Sigmoid colon (tissue), 7 donors: ENCODE data around the gene KIRREL3. TPM values are rescaled to one million over a fixed set of nuclear protein-coding genes. Genes with fewer than 3 reads are reported as not detected.

ENCODE experiments used
- DNase-seq: peaks from one replicate; pipeline ENCODE4 v3.0.0-alpha.2; 2019
- H3K27ac ChIP-seq, 4 donors: fragments of 200-600 bp; sonication (generic); one replicate each; pipeline ENCODE4 v1.5.1; 2016 to 2019; ENCODE audit warnings: mild to moderate bottlenecking in 1 of 4
- H3K27me3 ChIP-seq, 3 donors: fragments of 200-600 bp; sonication (generic); one replicate each; pipeline ENCODE4 v1.5.1; 2019; ENCODE audit warnings: mild to moderate bottlenecking in 1 of 3
- H3K36me3 ChIP-seq, 4 donors: fragments of 200-600 bp; sonication (generic); one replicate each; pipeline ENCODE4 v1.5.1; 2016 to 2019
- H3K4me1 ChIP-seq, 4 donors: fragments of 200-600 bp; sonication (generic); one replicate each; pipeline ENCODE4 v1.5.1; 2017 to 2019
- H3K4me3 ChIP-seq, 4 donors: fragments of 200-600 bp; sonication (generic); one replicate each; pipeline ENCODE4 v1.5.1; 2017 to 2019; ENCODE audit warnings: mild to moderate bottlenecking in 2 of 4, moderate library complexity in 1 of 4
- H3K9me3 ChIP-seq, 4 donors: fragments of 200-600 bp in 3 of 4; sonication (generic) in 3 of 4; one replicate each; pipeline versions ENCODE4 v1.5.1 to v1.6.1; 2013 to 2019
- CTCF ChIP-seq, 4 experiments: fragments of 450-650 bp in 3 of 4; fragments of 200-600 bp in 1 of 4; IDR thresholded peaks; one replicate each; pipeline ENCODE4 v1.5.1; 2016 to 2019; ENCODE audit warnings: antibody characterized with exemption in 4 of 4, mild to moderate bottlenecking in 3 of 4, moderate library complexity in 2 of 4
- EP300 ChIP-seq, 4 donors: sonication (generic); formaldehyde crosslinking; IDR thresholded peaks; one replicate each; pipeline ENCODE4 v1.6.1; 2017; ENCODE audit warnings: antibody characterized with exemption in 4 of 4
- POLR2A ChIP-seq, 2 donors: fragments of 450-650 bp; IDR thresholded peaks; one replicate each; pipeline ENCODE4 v1.6.1; 2016; ENCODE audit warnings: antibody characterized with exemption in 2 of 2, mild to moderate bottlenecking in 2 of 2, moderate library complexity in 2 of 2
- POLR2AphosphoS5 ChIP-seq, 4 donors: sonication (generic); formaldehyde crosslinking; IDR thresholded peaks; one replicate each; pipeline ENCODE4 v1.6.1; 2017; ENCODE audit warnings: antibody characterized with exemption in 4 of 4
- WGBS, 2 donors: extraction: QIAGEN DNeasy Blood & Tissue Kit; methylation state at CpG; one replicate each; pipeline ENCODE4 v1.1.7; 2013; 5-methylcytosine and 5-hydroxymethylcytosine counted together
- intact Hi-C: fragments of 100-400 bp; cut with DNase I; formaldehyde crosslinking; loops from one replicate; pipeline ENCODE4 v1.15.1; 2023
- polyA plus RNA-seq, 3 donors: library from polyadenylated mRNA; stranded (reverse); fragments of 200-250 nt; gene quantifications; one replicate each; pipeline ENCODE4 v1.2.3, GENCODE V29; 2013
- total RNA-seq, 4 donors: library from RNA; depleted of rRNA; stranded (reverse); fragments of >200 nt; gene quantifications; one replicate each; pipeline ENCODE4 v1.1.0, GENCODE V29; 2016
- donor health status: healthy with polysubstance abuse.
- donor health status: Bipolar disorder and iron deficiency.
- donor health status: healthy.

Gene KIRREL3
- total and polyA plus RNA-seq, 7 donors: under 0.01 to 3.3 (median 1.0) TPM

GRCh38 chr11:126606484-126606883 is 394.1 kb downstream of the KIRREL3 start:
- no peaks in the 10 kb centered on the region for H3K9me3 ChIP-seq
- TF ChIP-seq POLR2A (IDR thresholded peaks at IDR 0.05) (no peak), POLR2AphosphoS5 (IDR thresholded peaks at IDR 0.05) (no peak), CTCF (IDR thresholded peaks at IDR 0.05) (no peak), EP300 (IDR thresholded peaks at IDR 0.05) (no peak)
- DNase-seq: no peak
- peaks cover 0 to 34% (median 4%) of the 10 kb centered on the region in 3 donors for H3K27me3 ChIP-seq
- no peak overlapping the region for H3K27ac ChIP-seq
- WGBS, 2 donors: 45 to 61% methylated on average over 4 of the region's 4 CpGs
- no peak overlapping the region for H3K4me3 ChIP-seq
- H3K4me1 ChIP-seq: no peaks in the 10 kb centered on the region
- H3K36me3 ChIP-seq: no peaks in the 10 kb centered on the region
- intact Hi-C loops: loop anchor here (5.0 kb wide), 1 partner anchor 386 kb away; no protein-coding TSS in a partner anchor

DNA sequence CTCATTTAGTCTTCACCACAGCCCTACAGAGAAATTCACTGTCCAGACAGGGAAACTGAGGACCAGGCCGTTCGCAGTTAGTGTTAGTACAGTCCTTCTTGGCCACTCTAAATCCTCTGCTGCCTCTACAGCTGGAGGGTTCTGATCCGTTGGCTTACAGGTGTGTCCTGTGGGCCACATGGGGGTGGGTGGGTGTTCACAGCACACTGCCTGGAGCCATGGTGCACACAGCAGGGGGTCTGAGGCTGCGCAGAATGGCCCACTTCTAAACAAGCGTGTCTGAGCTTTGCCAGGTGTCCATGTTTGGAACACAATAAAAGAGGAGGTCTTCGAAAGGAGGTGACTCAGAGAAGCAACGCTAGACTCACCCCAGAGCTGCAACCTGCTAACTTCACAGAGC is 396.1 kb downstream of the KIRREL3 start:
- H3K27me3 ChIP-seq: peaks cover 0 to 34% (median 4%) of the 10 kb centered on the region in 3 donors
- no peak for DNase-seq
- intact Hi-C loops: no loop called here

GRCh38 chr11:126603486-126603885 is 397.1 kb downstream of the KIRREL3 start:
- WGBS, 2 donors: 67 to 70% methylated on average over 6 of the region's 6 CpGs
- H3K4me1 ChIP-seq: no peaks in the 10 kb centered on the region
- no peak for DNase-seq
- H3K27me3 ChIP-seq: peaks cover 0 to 34% (median 4%) of the 10 kb centered on the region in 3 donors
- TF ChIP-seq CTCF (IDR thresholded peaks at IDR 0.05) (no peak), EP300 (IDR thresholded peaks at IDR 0.05) (no peak), POLR2AphosphoS5 (IDR thresholded peaks at IDR 0.05) (no peak), POLR2A (IDR thresholded peaks at IDR 0.05) (no peak)
- no peak overlapping the region for H3K27ac ChIP-seq
- no peak overlapping the region for H3K4me3 ChIP-seq
- intact Hi-C loops: no loop called here
- no peaks in the 10 kb centered on the region for H3K9me3 ChIP-seq
- H3K36me3 ChIP-seq: no peaks in the 10 kb centered on the region

More for the DNA sequence above, 396.1 kb downstream of the KIRREL3 start:
- no peak overlapping the region for H3K4me3 ChIP-seq
- WGBS, 2 donors: 84 to 88% methylated on average over 7 of the region's 7 CpGs
- H3K27ac ChIP-seq: no peak overlapping the region
- TF ChIP-seq POLR2A (IDR thresholded peaks at IDR 0.05) (no peak), EP300 (IDR thresholded peaks at IDR 0.05) (no peak), POLR2AphosphoS5 (IDR thresholded peaks at IDR 0.05) (no peak), CTCF (IDR thresholded peaks at IDR 0.05) (no peak)
- H3K36me3 ChIP-seq: no peaks in the 10 kb centered on the region
- H3K4me1 ChIP-seq: no peaks in the 10 kb centered on the region
- no peaks in the 10 kb centered on the region for H3K9me3 ChIP-seq

GRCh38 chr11:126602993-126603392 is 397.6 kb downstream of the KIRREL3 start:
- H3K9me3 ChIP-seq: no peaks in the 10 kb centered on the region
- 67 to 82% methylated on average over 6 of the region's 6 CpGs for WGBS, 2 donors
- H3K36me3 ChIP-seq: no peaks in the 10 kb centered on the region
- TF ChIP-seq POLR2A (IDR thresholded peaks at IDR 0.05): no peak
- TF ChIP-seq POLR2AphosphoS5 (IDR thresholded peaks at IDR 0.05): no peak
- TF ChIP-seq EP300 (IDR thresholded peaks at IDR 0.05): no peak
- no peak for TF ChIP-seq CTCF (IDR thresholded peaks at IDR 0.05)
- no peak overlapping the region for H3K4me3 ChIP-seq
- H3K27ac ChIP-seq: no peak overlapping the region
- H3K4me1 ChIP-seq: no peaks in the 10 kb centered on the region
- intact Hi-C loops: no loop called here
- peaks cover 0 to 30% (median 4%) of the 10 kb centered on the region in 3 donors for H3K27me3 ChIP-seq
- no peak for DNase-seq

DNA sequence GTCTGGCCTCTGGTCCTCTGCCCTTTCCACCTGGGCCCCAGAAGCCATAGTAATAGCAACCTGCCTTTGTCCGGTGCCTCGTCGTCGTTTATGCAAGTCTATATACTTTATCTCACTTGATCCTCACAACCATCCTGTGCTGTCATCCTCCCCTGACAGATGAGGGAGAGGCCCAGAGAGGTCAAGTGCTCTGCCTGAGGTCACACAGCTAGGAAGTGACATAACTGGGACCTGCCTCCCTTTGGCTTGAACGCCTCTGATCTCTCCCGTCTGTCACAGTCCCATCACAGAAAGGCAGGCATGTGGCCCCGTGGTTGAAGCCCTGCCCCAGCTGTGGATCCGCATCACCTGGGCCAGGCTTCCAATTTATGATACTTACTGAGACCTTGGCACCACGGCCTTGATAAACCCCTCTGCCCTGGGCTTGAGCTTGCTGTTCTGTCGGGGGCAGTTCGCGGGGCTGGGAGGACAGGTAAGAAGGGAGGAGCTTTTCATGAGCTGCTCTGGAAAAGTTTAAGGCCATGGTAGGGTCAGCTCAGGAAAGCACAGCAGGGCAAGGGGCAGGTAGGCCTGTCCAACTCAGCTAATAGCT is 398.1 kb downstream of the KIRREL3 start:
- Histone ChIP-seq H3K27ac (no peak overlapping the region), H3K9me3 (no peaks in the 10 kb centered on the region), H3K4me3 (no peak overlapping the region), H3K4me1 (no peaks in the 10 kb centered on the region), H3K27me3 (peaks cover 0 to 25% (median 4%) of the 10 kb centered on the region in 3 donors), H3K36me3 (no peaks in the 10 kb centered on the region)
- DNase-seq: no peak
- intact Hi-C loops: no loop called here
- TF ChIP-seq POLR2AphosphoS5 (IDR thresholded peaks at IDR 0.05) (no peak), CTCF (IDR thresholded peaks at IDR 0.05) (no peak), POLR2A (IDR thresholded peaks at IDR 0.05) (no peak), EP300 (IDR thresholded peaks at IDR 0.05) (no peak)
- WGBS, 2 donors: 71 to 73% methylated on average over 12 of the region's 12 CpGs
